Measurements from ENCODE around the gene PSAP.
A peak's percentile ranks its signal among the peaks of the same experiment; 100 is the strongest.

PSAP gene

GRCh38 chr10:71766717-71767419, 84.2 kb downstream of the PSAP start:
- DNase-seq (ENCODE audit: low spot score) = peak; percentile 58
